Endothelial cell of hepatic sinusoid (primary cell): Measurements from ENCODE around the gene L3MBTL4.
"Not testable (repeated sequence)": the region's sequence is repeated elsewhere in the genome, so short reads cannot be mapped to it uniquely, and the experiment has no call there.

Experiments used
- in situ Hi-C: cut with HindIII; loops from 2 replicates; pipeline ENCODE4 v1.10.0; 2017; ENCODE audit warnings: low sequenced_read_pairs

The L3MBTL4 gene

GRCh38 chr18:6414723-6415417 is at the start of gene L3MBTL4:
L3MBTL4 (minus strand) TSS chr18:6414911; CDS start chr18:6311625, 103,286 bp downstream.
- in situ Hi-C loops = no loop called here

GRCh38 chr18:6452194-6452593 is 37.5 kb upstream of the L3MBTL4 start:
- in situ Hi-C loops = no loop called here

GRCh38 chr18:6449213-6449612 is 34.5 kb upstream of the L3MBTL4 start:
- in situ Hi-C loops = no loop called here

- in situ Hi-C loops = no loop called here
Measured at GRCh38 chr18:6444466-6445228, 29.9 kb upstream of the L3MBTL4 start.

- in situ Hi-C loops = no loop called here
Measured at GRCh38 chr18:6441200-6441599, 26.5 kb upstream of the L3MBTL4 start.

- in situ Hi-C loops = no loop called here
Measured at GRCh38 chr18:6437937-6438818, 23.5 kb upstream of the L3MBTL4 start.

GRCh38 chr18:6435731-6436130 is 21.0 kb upstream of the L3MBTL4 start:
- in situ Hi-C loops = no loop called here

GRCh38 chr18:6434987-6435709 is 20.4 kb upstream of the L3MBTL4 start:
- in situ Hi-C loops = no loop called here

GRCh38 chr18:6434481-6434880 is 19.8 kb upstream of the L3MBTL4 start:
- in situ Hi-C loops = no loop called here

GRCh38 chr18:6431659-6432318 is 17.1 kb upstream of the L3MBTL4 start:
- in situ Hi-C loops = no loop called here

- in situ Hi-C loops = no loop called here
Measured at GRCh38 chr18:6428851-6429395, 14.2 kb upstream of the L3MBTL4 start.

GRCh38 chr18:6427286-6427685 is 12.6 kb upstream of the L3MBTL4 start:
- in situ Hi-C loops = no loop called here

GRCh38 chr18:6423289-6423688 is 8.6 kb upstream of the L3MBTL4 start:
- in situ Hi-C loops = no loop called here

GRCh38 chr18:6414118-6414722 is 491 bp downstream of the L3MBTL4 start:
- in situ Hi-C loops = no loop called here

GRCh38 chr18:6413579-6414117 is 1.1 kb downstream of the L3MBTL4 start:
- in situ Hi-C loops = no loop called here

GRCh38 chr18:6412933-6413472 is 1.7 kb downstream of the L3MBTL4 start:
- in situ Hi-C loops = no loop called here

GRCh38 chr18:6411382-6411781 is 3.3 kb downstream of the L3MBTL4 start:
- in situ Hi-C loops = no loop called here

- in situ Hi-C loops = no loop called here
Measured at GRCh38 chr18:6409933-6410332, 4.8 kb downstream of the L3MBTL4 start.

GRCh38 chr18:6408543-6408942 is 6.2 kb downstream of the L3MBTL4 start:
- in situ Hi-C loops = not testable (repeated sequence)
